Measurements from ENCODE around the gene ENPP3. TPM values are rescaled to one million over a fixed set of nuclear protein-coding genes. Genes with fewer than 3 reads are reported as not detected.

Gene ENPP3
- total and polyA plus RNA-seq, 2 of the 13 experiments (the other 11 are each of a cell fraction or from before 2014, with no cell fraction given) = 40.0 to 75.4 TPM

DNA sequence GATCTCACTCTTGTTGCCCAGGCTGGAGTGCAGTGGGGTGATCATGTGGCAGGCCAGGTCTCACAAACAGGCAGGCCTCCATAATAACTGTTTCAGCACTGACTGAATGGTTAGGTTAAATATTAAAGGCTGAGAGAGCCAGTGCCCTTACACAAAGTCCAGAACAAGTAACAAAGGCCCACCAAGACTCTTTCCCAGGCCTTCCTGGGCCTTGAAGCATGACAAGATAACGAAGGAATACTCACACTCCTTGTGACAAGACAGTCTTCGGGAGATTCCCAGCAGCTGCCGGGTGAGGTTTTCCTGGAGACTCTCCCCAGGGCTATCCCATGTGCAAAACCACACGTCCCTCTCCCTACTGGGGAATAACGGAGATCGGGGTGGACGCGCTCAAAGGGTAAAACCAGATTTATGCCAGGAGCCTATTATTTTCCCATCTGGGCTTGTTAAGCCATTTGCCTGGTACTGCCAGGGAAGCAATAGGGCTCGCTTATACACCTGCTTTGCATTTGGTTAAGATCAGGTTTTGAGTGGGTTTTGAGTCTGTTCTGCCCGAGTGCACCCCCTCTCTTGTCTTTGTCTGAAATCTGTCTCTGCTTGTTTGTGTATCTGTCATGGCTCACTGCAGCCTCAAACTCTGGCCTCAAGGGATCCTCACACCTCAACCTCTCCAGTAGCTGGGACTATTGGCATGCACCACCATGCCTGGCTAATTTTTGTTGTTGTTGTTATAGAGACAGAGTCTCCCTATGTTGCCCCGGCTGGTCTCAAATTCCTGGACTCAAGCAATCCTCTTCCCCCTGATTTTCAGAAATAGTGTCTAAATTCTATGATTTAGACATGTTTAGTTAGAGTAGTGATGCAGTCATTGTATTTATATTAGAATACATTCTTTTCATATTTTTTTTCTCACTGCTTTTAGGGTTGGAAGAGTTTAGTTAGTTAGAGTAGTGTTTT lies 1.4 kb upstream of the ENPP3 start (continued):
- TF ChIP-seq KMT2B (CRISPR knock-in tag; IDR thresholded peaks at IDR 0.05) (peak; percentile 72), GABPA (IDR thresholded peaks at IDR 0.05; ENCODE audit: low read depth, low read length) (no peak), GABPA (CRISPR knock-in tag; IDR thresholded peaks at IDR 0.05; ENCODE audit: low read depth) (0 out of 2 replicates have a peak, but pooled peaks have one; percentile 44), CEBPG (CRISPR knock-in tag; IDR thresholded peaks at IDR 0.05) (0 out of 2 replicates have a peak, but pooled peaks have one; percentile 22), ZFP90 (CRISPR knock-in tag; IDR thresholded peaks at IDR 0.05; ENCODE audit: borderline replicate concordance) (peak; percentile 92; the same call in 1 of the 2 replicates), NR3C1 (CRISPR knock-in tag; IDR thresholded peaks at IDR 0.05) (no peak), GTF2F1 (IDR thresholded peaks at IDR 0.05; ENCODE audit: low read length) (no peak), POLR2AphosphoS2 (IDR thresholded peaks at IDR 0.05; ENCODE audit: low read depth, low read length) (no peak), NFE2L1 (CRISPR knock-in tag; IDR thresholded peaks at IDR 0.05; ENCODE audit: borderline replicate concordance) (no peak), CENPX (CRISPR knock-in tag; IDR thresholded peaks at IDR 0.05) (no peak), ZNF225 (CRISPR knock-in tag; IDR thresholded peaks at IDR 0.05) (peak; percentile 24; the same call in 1 of the 2 replicates), NR2F2 (IDR thresholded peaks at IDR 0.05; ENCODE audit: borderline replicate concordance, low read depth) (no peak), TBL1XR1 (IDR thresholded peaks at IDR 0.05; ENCODE audit: borderline replicate concordance, low read length, partially characterized antibody) (no peak), TEAD2 (CRISPR knock-in tag; IDR thresholded peaks at IDR 0.05) (no peak), ZMYM4 (CRISPR knock-in tag; IDR thresholded peaks at IDR 0.05) (peak; percentile 55), ZNF274 (CRISPR knock-in tag; IDR thresholded peaks at IDR 0.05) (no peak), ZNF577 (CRISPR knock-in tag; IDR thresholded peaks at IDR 0.05; ENCODE audit: borderline replicate concordance, low read depth) (no peak), CBX1 (IDR thresholded peaks at IDR 0.05; ENCODE audit: low read depth) (no peak), RFXANK (CRISPR knock-in tag; IDR thresholded peaks at IDR 0.05) (no peak), MYNN (CRISPR knock-in tag; IDR thresholded peaks at IDR 0.05; ENCODE audit: low read depth) (no peak), ZNF17 (CRISPR knock-in tag; IDR thresholded peaks at IDR 0.05) (no peak), ARID2 (CRISPR knock-in tag; IDR thresholded peaks at IDR 0.05; ENCODE audit: borderline replicate concordance) (peak; percentile 90), ZNF605 (CRISPR knock-in tag; IDR thresholded peaks at IDR 0.05) (peak; percentile 95)
- TF ChIP-seq, protein P1, sequence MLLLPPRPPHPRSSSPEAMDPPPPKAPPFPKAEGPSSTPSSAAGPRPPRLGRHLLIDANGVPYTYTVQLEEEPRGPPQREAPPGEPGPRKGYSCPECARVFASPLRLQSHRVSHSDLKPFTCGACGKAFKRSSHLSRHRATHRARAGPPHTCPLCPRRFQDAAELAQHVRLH (CRISPR knock-in tag; IDR thresholded peaks at IDR 0.05; ENCODE audit: borderline replicate concordance, low read depth) = peak; percentile 72; the same call in 1 of the 2 replicates
- TF ChIP-seq, protein P2, sequence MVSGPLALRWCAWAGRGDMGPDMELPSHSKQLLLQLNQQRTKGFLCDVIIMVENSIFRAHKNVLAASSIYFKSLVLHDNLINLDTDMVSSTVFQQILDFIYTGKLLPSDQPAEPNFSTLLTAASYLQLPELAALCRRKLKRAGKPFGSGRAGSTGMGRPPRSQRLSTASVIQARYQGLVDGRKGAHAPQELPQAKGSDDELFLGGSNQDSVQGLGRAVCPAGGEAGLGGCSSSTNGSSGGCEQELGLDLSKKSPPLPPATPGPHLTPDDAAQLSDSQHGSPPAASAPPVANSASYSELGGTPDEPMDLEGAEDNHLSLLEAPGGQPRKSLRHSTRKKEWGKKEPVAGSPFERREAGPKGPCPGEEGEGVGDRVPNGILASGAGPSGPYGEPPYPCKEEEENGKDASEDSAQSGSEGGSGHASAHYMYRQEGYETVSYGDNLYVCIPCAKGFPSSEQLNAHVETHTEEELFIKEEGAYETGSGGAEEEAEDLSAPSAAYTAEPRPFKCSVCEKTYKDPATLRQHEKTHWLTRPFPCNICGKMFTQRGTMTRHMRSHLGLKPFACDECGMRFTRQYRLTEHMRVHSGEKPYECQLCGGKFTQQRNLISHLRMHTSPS (CRISPR knock-in tag; IDR thresholded peaks at IDR 0.05; ENCODE audit: low read depth) = 0 out of 2 replicates have a peak, but pooled peaks have one; percentile 51
- TF ChIP-seq, protein P3, sequence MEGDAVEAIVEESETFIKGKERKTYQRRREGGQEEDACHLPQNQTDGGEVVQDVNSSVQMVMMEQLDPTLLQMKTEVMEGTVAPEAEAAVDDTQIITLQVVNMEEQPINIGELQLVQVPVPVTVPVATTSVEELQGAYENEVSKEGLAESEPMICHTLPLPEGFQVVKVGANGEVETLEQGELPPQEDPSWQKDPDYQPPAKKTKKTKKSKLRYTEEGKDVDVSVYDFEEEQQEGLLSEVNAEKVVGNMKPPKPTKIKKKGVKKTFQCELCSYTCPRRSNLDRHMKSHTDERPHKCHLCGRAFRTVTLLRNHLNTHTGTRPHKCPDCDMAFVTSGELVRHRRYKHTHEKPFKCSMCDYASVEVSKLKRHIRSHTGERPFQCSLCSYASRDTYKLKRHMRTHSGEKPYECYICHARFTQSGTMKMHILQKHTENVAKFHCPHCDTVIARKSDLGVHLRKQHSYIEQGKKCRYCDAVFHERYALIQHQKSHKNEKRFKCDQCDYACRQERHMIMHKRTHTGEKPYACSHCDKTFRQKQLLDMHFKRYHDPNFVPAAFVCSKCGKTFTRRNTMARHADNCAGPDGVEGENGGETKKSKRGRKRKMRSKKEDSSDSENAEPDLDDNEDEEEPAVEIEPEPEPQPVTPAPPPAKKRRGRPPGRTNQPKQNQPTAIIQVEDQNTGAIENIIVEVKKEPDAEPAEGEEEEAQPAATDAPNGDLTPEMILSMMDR (CRISPR knock-in tag; IDR thresholded peaks at IDR 0.05) = 0 out of 2 replicates have a peak, but pooled peaks have one; percentile 9
- TF ChIP-seq, protein P4, sequence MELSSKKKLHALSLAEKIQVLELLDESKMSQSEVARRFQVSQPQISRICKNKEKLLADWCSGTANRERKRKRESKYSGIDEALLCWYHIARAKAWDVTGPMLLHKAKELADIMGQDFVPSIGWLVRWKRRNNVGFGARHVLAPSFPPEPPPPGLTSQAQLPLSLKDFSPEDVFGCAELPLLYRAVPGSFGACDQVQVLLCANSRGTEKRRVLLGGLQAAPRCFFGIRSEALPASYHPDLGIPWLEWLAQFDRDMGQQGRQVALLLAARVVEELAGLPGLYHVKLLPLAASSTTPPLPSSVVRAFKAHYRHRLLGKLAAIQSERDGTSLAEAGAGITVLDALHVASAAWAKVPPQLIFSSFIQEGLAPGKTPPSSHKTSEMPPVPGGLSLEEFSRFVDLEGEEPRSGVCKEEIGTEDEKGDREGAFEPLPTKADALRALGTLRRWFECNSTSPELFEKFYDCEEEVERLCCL (CRISPR knock-in tag; IDR thresholded peaks at IDR 0.05; ENCODE audit: borderline replicate concordance) = no peak
